LNCaP clone FGC (cell line): Measurements from ENCODE around the gene LYSET.
"Not testable (repeated sequence)": the region's sequence is repeated elsewhere in the genome, so short reads cannot be mapped to it uniquely, and the experiment has no call there.

ENCODE experiments used
- DNase-seq: peaks from one replicate; pipeline ENCODE4 v3.0.0-alpha.2; 2011; ENCODE audit warnings: low read depth
- H3K4me3 ChIP-seq: 2 replicates; pipeline ENCODE4 v1.5.1; 2011; ENCODE audit warnings: mild to moderate bottlenecking, low read depth, low read length, control low read depth
- TF ChIP-seq, protein P1 (sequence below): IDR thresholded peaks from 2 replicates; pipeline ENCODE4 v1.5.1; 2012; ENCODE audit warnings: mild to moderate bottlenecking; ENCODE audit not compliant: control insufficient read depth, insufficient read depth; ENCODE audit errors: extremely low read depth

The LYSET gene

DNA sequence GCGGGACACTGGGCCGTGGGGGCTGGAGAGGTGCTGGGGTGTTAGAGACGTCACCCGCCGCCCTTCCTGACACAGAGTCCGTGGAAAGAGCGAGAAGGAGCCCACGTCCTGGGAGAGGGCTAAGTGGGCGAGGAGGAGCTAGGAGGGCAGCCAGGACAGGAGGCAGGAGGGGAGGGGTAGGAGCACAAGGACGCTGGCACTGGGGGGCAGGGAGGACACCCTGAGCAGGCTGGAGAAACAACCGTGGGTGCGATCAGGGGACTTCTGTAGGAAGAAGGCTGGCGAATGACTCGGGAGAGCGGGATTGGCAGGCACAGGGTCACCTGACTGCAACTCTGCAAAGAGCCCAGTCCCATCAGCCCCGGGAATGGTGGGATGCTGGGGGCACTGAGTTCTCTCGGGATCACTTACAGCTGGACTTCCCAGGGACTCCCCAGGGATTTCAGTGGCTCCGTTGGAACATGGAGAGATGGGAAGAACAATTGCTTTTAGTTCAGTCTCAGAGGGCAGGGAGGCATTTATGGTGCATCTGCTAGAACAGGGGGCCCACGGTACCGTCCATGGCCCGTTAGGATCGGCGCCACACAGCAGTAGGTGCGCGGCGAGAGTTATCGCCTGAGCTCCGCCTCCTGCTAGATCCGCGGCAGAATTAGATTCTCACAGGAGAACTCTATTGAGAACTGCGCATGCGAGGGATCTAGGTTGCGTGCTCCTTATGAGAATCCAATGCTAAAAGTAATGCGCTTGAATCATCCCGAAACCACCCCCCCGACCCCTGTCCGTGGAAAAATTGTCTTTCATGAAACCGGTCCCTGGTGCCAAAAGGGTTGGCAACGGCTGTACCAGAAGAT, 46.2 kb downstream of the LYSET start:
- H3K4me3 ChIP-seq = peak overlapping the region; percentile 6; the same call in 1 of the 2 replicates
- TF ChIP-seq, protein P1, sequence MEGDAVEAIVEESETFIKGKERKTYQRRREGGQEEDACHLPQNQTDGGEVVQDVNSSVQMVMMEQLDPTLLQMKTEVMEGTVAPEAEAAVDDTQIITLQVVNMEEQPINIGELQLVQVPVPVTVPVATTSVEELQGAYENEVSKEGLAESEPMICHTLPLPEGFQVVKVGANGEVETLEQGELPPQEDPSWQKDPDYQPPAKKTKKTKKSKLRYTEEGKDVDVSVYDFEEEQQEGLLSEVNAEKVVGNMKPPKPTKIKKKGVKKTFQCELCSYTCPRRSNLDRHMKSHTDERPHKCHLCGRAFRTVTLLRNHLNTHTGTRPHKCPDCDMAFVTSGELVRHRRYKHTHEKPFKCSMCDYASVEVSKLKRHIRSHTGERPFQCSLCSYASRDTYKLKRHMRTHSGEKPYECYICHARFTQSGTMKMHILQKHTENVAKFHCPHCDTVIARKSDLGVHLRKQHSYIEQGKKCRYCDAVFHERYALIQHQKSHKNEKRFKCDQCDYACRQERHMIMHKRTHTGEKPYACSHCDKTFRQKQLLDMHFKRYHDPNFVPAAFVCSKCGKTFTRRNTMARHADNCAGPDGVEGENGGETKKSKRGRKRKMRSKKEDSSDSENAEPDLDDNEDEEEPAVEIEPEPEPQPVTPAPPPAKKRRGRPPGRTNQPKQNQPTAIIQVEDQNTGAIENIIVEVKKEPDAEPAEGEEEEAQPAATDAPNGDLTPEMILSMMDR = no peak
- no peak for DNase-seq

DNA sequence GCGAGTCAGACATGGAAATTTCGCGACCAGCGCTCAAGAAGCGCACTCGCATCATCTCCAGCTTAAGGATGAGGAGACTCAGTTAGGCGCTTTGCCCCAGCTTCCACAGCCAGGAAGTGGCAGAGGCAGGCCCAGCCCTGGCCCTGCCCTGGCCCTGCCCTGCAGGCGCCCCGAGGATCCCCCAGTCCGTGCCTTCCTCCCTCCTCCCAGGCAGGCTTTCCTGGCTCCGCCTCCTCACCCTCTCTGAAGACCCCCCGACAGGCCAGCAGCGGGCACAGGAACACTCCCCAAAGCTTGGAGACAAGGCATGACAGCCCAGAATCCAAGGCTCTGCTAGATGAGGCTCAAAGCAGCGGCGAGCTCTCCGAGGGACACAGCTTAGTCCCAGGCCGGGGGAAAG, 47.0 kb downstream of the LYSET start:
- TF ChIP-seq, protein P1 = no peak
- no peak overlapping the region for H3K4me3 ChIP-seq
- DNase-seq = no peak

DNA sequence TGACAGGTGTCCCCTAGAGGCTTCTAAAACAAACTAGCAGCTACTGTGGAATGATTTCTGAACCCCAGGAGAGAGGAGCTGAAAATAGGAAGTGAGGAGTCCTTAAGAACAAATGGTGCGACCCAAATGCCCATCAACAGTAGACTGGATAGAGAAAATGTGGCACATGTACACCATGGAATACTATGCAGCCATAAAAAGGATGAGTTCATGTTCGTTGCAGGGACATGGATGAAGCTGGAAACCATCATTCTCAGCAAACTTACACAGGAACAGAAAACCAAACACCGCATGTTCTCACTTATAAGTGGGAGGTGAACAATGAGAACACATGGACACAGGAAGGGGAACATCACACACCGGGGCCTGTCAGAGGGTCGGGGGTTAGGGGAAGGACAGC, 48.0 kb downstream of the LYSET start:
- DNase-seq, H3K4me3 ChIP-seq: not testable (repeated sequence)

DNA sequence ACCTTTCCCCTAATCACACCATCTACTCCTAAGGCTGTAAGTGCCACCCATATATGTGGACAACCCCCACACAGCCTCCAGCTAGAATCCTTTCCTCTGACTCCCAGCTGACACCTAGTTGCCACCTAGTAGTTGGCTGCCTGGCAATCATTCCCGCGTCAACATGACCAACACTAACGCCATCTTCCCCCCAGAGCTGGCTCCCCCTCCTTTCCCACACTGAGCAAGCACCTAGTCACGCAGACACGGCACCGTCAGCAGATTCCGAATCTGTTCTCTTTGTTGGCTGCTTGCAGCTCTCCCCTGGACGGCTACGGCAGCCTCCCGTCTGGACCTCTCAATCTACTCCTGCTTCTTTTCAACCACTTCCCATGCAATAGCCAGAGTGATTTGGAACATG, 49.7 kb downstream of the LYSET start:
- TF ChIP-seq, protein P1 = no peak
- no peak overlapping the region for H3K4me3 ChIP-seq
- DNase-seq = no peak
